GM10248 (cell line): Measurements from ENCODE around the gene C1orf35.

Experiments used
- CTCF ChIA-PET: fragments of 300-600 bp; sonication (Branson Sonifier 250); formaldehyde crosslinking; extraction: SDS; loops from one replicate; lab custom pipeline; 2021; ENCODE audit warnings: antibody characterized with exemption; lab: Yijun Ruan, JAX
- POLR2A ChIA-PET: fragments of 350-650 bp; sonication (Branson Sonifier 250); formaldehyde crosslinking; extraction: SDS; loops from one replicate; lab custom pipeline; 2020; ENCODE audit warnings: antibody characterized with exemption; lab: Yijun Ruan, JAX
- DNase-seq: peaks from one replicate; pipeline ENCODE4 v3.0.0; 2012; ENCODE audit errors: extremely low spot score
- TF ChIP-seq, protein P1 (sequence below): IDR thresholded peaks from 2 replicates; pipeline ENCODE4 v1.5.1; 2012; ENCODE audit warnings: mild to moderate bottlenecking, low read depth; ENCODE audit errors: extremely low read depth, missing control alignments, control extremely low read depth

The C1orf35 gene

DNA sequence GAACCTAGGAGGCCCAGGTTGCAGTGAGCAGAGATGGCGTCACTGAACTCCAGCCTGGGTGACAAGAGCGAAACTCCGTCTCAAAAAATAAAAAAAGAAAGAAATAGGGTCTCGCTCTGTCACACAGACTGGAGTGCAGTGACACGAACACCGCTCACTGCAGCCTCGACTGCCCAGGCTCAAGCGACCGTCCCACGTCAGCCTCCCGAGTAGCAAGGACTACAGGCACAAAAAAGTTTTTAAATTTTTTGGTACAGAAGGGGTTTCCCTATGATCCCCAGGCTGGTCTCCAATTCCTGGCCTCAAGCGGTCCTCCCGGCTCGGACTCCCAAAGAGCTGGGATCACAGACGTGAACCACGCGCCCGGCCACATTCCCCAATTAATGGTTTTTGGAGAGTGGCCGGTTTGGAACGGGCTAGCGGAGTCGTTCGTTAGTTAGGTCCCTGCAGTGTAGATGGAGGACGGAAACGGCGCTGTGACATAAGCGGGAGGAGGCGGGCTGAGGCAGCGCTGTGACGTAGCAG is 36.3 kb upstream of the C1orf35 start:
- POLR2A ChIA-PET = no interaction called here
- CTCF ChIA-PET = interaction anchor here (0.7 to 5.2 kb wide), 4 partner anchors 9 to 26 kb away, joined by 3 to 40 read pairs (median 8); partner anchors contain the start of gene IBA57
- no peak for DNase-seq
- TF ChIP-seq, protein P1, sequence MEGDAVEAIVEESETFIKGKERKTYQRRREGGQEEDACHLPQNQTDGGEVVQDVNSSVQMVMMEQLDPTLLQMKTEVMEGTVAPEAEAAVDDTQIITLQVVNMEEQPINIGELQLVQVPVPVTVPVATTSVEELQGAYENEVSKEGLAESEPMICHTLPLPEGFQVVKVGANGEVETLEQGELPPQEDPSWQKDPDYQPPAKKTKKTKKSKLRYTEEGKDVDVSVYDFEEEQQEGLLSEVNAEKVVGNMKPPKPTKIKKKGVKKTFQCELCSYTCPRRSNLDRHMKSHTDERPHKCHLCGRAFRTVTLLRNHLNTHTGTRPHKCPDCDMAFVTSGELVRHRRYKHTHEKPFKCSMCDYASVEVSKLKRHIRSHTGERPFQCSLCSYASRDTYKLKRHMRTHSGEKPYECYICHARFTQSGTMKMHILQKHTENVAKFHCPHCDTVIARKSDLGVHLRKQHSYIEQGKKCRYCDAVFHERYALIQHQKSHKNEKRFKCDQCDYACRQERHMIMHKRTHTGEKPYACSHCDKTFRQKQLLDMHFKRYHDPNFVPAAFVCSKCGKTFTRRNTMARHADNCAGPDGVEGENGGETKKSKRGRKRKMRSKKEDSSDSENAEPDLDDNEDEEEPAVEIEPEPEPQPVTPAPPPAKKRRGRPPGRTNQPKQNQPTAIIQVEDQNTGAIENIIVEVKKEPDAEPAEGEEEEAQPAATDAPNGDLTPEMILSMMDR = no peak

DNA sequence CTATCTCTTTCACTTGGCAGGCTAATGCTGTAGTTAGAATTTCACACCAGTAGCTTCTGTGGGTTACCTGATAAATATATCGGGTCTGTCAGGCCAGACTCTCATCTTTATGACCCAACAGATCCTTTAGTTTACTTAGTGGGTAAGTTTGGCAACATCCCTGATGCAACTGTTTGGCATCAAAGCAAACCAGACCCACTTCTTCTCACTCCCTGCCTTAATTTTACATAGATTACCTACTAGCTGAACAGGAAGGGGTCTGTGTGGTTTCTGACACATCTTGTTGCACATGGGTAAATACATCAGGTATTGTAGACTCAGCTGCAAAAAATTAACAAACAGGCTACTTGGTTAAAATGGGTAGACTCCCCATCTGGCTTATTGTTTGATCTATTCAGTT is 33.8 kb upstream of the C1orf35 start:
- no peak for DNase-seq
- ChIA-PET POLR2A (no interaction called here), CTCF (interaction anchor here (0.9 to 5.2 kb wide), 4 partner anchors 15 to 31 kb away, joined by 3 to 40 read pairs (median 5); partner anchors contain the start of gene IBA57)
- TF ChIP-seq, protein P1 = no peak

DNA sequence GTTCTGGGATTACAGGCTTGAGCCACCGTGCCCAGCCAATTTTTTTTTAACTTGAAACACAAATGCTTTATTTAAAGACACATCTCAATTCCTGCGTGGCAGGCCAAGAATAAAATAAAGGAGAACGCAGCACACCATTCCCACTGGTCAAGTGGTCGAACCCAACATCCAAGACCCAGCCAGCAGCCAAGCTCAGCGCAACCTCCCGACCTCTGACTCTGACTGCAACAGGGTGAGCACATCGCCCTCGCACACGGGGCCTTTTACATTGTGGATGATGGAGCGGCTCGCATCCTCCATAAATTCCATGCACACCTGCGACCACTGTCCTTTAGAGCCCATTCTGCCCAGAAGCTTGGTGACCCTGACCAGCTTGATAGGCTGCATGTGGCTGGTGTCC is 31.5 kb upstream of the C1orf35 start:
- ChIA-PET POLR2A (no interaction called here), CTCF (interaction anchor here (1.3 to 5.2 kb wide), 3 partner anchors 8 to 31 kb away, joined by 6 to 40 read pairs (median 7); partner anchors contain the start of gene IBA57)

DNA sequence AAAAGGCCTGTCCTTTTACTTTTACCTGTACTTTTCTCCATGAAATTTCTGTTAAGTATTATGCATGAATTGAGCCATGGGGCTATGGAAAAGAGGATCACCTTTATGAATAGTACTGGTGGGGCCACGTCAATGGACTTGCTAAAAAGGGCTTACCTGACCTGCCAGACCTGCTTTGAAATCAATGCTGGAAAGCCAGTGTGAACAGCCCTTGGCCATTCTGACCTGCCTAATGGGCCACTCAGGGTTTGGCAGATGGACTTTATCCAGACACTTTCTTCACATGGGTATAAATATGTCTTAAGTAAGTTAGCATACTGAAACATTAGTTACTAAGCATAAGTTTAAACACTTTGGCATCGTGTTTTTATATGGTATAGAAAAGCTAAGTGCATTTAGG is 28.6 kb upstream of the C1orf35 start:
- POLR2A ChIA-PET = no interaction called here
- TF ChIP-seq, protein P1 = no peak
- DNase-seq = no peak
- CTCF ChIA-PET = interaction anchor here (1.5 to 4.7 kb wide), 6 partner anchors 11 to 34 kb away, joined by 3 to 54 read pairs (median 14); partner anchors contain the start of genes IBA57 and MRPL55

More for the DNA sequence above, 31.5 kb upstream of the C1orf35 start:
- TF ChIP-seq, protein P1 = no peak
- DNase-seq = no peak

DNA sequence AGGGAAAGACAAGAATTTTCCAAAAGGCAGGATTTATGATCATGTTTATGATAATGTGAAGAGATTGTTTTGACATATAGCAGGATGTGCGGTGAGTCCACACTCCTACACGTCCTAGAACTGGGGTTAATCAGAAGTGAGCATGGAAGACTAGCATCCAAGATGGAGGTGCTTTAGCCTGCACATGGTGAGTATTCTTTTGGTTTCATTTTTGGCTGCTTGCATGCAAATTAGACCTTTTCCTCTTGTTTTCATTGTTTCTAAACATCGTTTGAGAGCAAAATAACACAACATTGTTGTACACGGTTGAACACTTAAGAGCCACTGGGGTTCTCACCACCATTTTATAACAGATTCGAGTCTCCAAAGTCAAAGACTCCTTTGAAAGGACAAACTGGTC is 22.1 kb upstream of the C1orf35 start:
- DNase-seq = no peak
- CTCF ChIA-PET = interaction anchor here (0.9 to 1.8 kb wide), 2 partner anchors 10 to 11 kb away, joined by 3 to 7 read pairs; no protein-coding TSS in a partner anchor
- TF ChIP-seq, protein P1 = no peak
- POLR2A ChIA-PET = no interaction called here

DNA sequence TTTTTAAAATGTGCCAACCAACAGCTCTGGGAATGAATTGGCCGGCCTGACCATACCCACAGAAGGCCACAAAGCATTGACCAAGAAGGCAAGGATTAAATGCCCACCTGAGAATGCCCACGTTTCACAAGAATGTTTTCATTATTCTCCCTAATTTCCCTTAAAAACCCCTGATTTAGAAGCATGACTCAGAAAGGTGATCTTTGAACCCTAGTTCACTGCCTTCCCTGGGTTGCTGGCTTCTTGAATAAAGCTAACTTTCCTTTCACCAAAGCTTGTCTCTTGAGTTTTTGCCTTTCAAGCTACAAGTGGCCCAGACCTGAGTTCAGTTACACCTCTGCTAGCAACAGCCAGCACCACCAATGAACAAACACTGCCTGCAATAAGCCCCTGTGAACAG is 20.4 kb upstream of the C1orf35 start:
- POLR2A ChIA-PET = no interaction called here
- TF ChIP-seq, protein P1 = no peak
- no peak for DNase-seq
- CTCF ChIA-PET = interaction anchor here (0.9 to 2.0 kb wide), 3 partner anchors 14 to 43 kb away, joined by 3 to 6 read pairs (median 5); partner anchors contain the start of gene IBA57
